Activated CD4-positive, alpha-beta T cell treated with anti-CD3 and anti-CD28 coated beads for 36 hours (primary cell): ENCODE measurements around the gene LCNL1. TPM values are rescaled to one million over a fixed set of nuclear protein-coding genes. Genes with fewer than 3 reads are reported as not detected.

Experiments used
- ATAC-seq: fragments of 200-7000 bp; cut with Tn5 transposase; one replicate; pipeline ENCODE4 v1.10.0; 2021; ENCODE audit warnings: mild to moderate bottlenecking, moderate library complexity
- CTCF ChIA-PET: fragments of 350-600 bp; sonication (Branson Sonifier 250); formaldehyde crosslinking; loops from one replicate; lab custom pipeline; 2021; ENCODE audit warnings: antibody characterized with exemption; lab: Charles Lee
- POLR2A ChIA-PET: fragments of 350-600 bp; sonication (Branson Sonifier 250); formaldehyde crosslinking; loops from one replicate; lab custom pipeline; 2021; ENCODE audit warnings: antibody characterized with exemption, inconsistent platforms; lab: Charles Lee
- DNase-seq: peaks from one replicate; pipeline ENCODE4 v3.0.0-alpha.2; 2020
- H3K27ac Mint-ChIP-seq: one replicate; pipeline ENCODE4 v1.8.0; 2021; ENCODE audit warnings: mixed read lengths
- H3K27me3 Mint-ChIP-seq: one replicate; pipeline ENCODE4 v1.8.0; 2021; ENCODE audit warnings: mixed read lengths
- H3K36me3 Mint-ChIP-seq: one replicate; pipeline ENCODE4 v1.8.0; 2021; ENCODE audit warnings: low read depth, mixed read lengths
- H3K4me1 Mint-ChIP-seq: one replicate; pipeline ENCODE4 v1.8.0; 2021; ENCODE audit warnings: mixed read lengths
- H3K4me3 Mint-ChIP-seq: one replicate; pipeline ENCODE4 v1.8.0; 2021; ENCODE audit warnings: mild to moderate bottlenecking, moderate library complexity, mixed read lengths
- H3K9me3 Mint-ChIP-seq: one replicate; pipeline ENCODE4 v1.8.0; 2021; ENCODE audit warnings: low read depth, mixed read lengths
- intact Hi-C, 2 experiments: fragments of 100-400 bp; cut with DNase I in 1 of 2; cut with micrococcal nuclease in 1 of 2; formaldehyde crosslinking; loops; one replicate each; pipeline versions ENCODE4 v1.14.2 to v1.15.1; 2022 to 2024; cut with DNase I, micrococcal nuclease
- total RNA-seq, 2 experiments: library from RNA; stranded (reverse); gene quantifications; one replicate each; pipeline ENCODE4 v1.2.3, GENCODE V29; 2021

The LCNL1 gene
- not detected for total RNA-seq

DNA sequence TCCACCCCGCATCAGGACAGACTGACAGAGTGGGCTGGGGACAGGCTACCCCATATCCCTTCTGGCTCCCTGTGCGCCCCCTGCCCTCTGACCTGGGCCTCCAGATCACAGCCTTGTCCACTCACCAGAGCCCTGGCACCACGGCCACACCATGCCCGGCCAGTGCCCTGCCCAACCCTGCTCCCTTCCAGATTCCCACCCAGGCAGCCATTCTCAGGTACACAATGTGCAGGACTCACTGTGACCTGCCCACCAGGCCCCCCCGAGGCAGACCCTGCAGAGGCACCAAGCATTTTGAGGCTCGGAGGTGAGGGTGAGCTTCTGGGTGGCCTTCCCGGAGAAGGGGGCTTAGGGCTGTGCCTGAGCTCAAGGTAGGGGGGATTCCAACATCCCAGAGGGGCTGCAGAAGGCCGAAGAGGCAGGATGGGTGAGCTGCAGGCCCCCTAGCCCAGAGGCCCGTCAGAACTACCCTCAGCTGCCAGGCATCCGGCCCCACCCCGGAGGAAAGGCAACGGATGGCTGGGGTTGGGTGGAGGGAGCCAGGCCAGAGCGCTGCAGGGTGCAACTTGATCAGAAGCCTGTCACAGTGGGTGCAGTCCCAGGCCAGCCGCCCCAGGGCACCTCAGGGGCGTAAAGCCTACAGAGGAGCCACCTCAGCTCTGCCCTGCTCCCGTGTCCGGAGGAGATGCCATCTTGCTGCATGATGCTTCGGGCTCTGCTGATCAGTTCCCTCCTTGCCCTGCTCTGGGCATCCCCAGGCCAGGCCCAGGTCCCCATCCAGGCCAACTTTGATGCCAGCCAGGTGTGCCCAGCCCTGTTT is at the start of gene LCNL1:
TSS of gene LCNL1 (plus strand) at position 762 of the 820 bp plus-strand sequence. CDS start 594 bp downstream, outside the sequence.
- ChIA-PET POLR2A (no interaction called here), CTCF (interaction anchor here (0.5 to 1.2 kb wide), 3 partner anchors 47 to 194 kb away, joined by 3 read pairs; no protein-coding TSS in a partner anchor)

DNA sequence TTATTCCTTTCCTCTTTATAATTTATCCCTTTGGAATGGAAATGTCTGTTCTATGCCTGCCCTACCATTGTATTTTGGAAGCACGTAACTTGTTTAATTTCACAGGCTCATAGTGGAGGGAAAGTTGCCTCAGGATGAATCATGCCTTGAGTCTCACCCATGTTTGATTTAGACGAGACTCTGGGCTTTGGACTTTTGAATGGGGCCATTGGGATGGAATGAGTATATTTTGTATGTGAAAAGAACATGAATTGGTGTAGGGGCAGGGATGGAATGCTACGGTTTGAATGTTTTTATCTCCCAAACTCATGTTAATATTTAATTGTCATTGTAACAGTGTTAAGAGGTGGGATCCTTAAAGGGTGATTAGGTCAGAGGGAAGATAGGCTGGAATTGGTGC is 48.5 kb upstream of the LCNL1 start:
- no peaks in the 10 kb centered on the region for H3K27me3 Mint-ChIP-seq
- H3K4me3 Mint-ChIP-seq = no peak overlapping the region
- H3K4me1 Mint-ChIP-seq = peaks cover 17% of the 10 kb centered on the region
- ATAC-seq (no peak), DNase-seq (no peak)
- ChIA-PET CTCF (no interaction called here), POLR2A (no interaction called here)
- intact Hi-C loops = no loop called here
- peaks cover 25% of the 10 kb centered on the region for H3K36me3 Mint-ChIP-seq
- no peak overlapping the region for H3K27ac Mint-ChIP-seq
- no peaks in the 10 kb centered on the region for H3K9me3 Mint-ChIP-seq

More for the DNA sequence above, at the start of gene LCNL1:
- peaks cover 10% of the 10 kb centered on the region for H3K27me3 Mint-ChIP-seq
- no peak within 1 kb of the TSS for H3K4me3 Mint-ChIP-seq
- DNase-seq (no peak), ATAC-seq (no peak)
- no peaks in the 10 kb centered on the region for H3K4me1 Mint-ChIP-seq
- intact Hi-C loops = no loop called here
- no peak within 1 kb of the TSS for H3K27ac Mint-ChIP-seq
- H3K36me3 Mint-ChIP-seq = no peaks in the 10 kb centered on the region
- H3K9me3 Mint-ChIP-seq = no peaks in the 10 kb centered on the region

DNA sequence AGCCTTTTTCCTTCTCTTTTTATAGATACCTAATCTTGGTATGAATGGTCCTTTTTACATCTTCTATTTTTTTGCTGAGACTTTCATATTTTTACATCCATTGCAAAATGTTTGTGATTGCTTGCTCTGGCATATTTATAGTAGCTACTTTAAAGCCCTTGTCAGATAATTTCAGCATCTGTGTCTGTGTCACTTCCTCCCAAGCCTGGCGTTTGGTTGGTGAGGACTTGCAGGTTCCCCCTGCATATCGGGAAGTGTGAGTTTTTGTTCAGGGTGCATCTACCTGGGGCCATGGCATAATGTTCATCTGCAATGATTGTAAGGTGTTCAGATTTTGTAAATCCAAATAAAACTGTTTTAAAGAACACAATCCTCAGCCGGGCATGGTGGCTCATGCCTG is 47.1 kb upstream of the LCNL1 start:
- intact Hi-C loops = no loop called here
- H3K4me1 Mint-ChIP-seq = peaks cover 17% of the 10 kb centered on the region
- POLR2A ChIA-PET = no interaction called here
- DNase-seq (no peak), ATAC-seq (no peak)
- no peaks in the 10 kb centered on the region for H3K27me3 Mint-ChIP-seq
- CTCF ChIA-PET = interaction anchor here (0.5 kb wide), 1 partner anchor 150 kb away, joined by 3 read pairs; no protein-coding TSS in a partner anchor
- H3K4me3 Mint-ChIP-seq = no peak overlapping the region
- H3K9me3 Mint-ChIP-seq = no peaks in the 10 kb centered on the region
- H3K36me3 Mint-ChIP-seq = peaks cover 25% of the 10 kb centered on the region
- H3K27ac Mint-ChIP-seq = no peak overlapping the region

DNA sequence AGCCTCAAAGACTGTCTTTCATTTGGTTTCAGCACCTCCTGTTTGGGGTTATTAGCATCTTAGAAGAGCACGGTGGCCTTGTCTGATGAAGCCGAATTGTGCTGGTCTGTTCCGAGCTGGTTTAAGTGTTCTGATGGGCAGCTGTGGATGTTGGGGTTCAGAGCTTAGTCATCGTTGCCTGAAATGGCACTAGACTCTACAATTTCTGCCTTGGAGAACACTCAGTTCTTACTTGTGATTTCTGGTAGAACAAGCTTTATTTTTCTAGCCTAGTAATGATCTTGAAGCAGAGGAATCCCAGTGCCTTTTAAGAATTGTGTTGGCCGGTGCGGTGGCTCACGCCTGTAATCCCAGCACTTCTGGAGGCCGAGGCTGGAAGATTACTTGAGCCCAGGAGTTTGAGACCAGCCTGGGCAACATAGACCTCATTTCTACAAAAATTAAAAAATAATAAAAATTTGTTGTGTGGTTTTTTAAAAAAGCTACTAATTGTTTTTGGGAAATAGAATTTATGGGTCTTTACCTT is 46.1 kb upstream of the LCNL1 start:
- H3K4me1 Mint-ChIP-seq = peaks cover 12% of the 10 kb centered on the region
- H3K36me3 Mint-ChIP-seq = peaks cover 31% of the 10 kb centered on the region
- H3K4me3 Mint-ChIP-seq = no peak overlapping the region

DNA sequence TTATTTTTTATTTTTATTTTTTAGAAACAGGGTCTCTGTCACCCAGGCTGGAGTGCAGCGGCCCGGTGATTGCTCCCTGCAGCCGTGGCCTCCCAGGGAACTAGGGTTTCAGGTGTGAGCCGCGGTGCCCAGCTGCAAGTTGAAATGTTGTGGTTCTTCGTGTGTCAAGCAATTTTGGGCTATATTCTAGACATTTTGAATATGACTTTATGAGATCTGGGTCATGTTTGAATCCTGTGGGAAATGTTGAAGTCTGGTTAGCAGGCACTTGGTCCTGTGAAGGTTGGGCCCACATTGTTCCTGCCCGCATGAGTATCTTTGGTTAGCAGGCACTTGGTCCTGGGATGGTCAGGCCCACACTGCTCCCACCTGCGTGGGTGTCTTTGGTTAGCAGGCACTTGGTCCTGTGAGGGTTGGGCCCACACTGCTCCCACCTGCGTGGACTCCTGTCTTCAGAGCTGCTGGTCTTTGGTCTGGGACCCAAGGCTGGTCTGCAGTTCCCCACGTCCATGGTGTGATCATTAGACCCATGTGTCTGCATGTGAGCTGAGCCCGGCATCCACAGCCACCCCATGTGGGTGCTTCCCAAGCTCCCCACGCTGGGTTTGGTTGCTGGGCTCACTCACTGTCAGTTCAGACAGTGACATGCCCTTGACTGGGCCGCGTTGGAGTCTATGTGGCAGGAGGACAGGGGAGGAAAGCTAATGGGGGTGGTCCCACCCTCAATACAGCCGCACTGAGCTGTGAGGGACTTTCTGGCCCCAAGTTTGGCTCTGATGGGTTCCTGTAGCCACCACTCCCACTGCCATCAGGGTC is 45.4 kb upstream of the LCNL1 start:
- DNase-seq = no peak
- intact Hi-C loops = no loop called here
- peaks cover 5% of the 10 kb centered on the region for H3K4me1 Mint-ChIP-seq
- POLR2A ChIA-PET = no interaction called here
- CTCF ChIA-PET = no interaction called here
- no peak for ATAC-seq
- H3K9me3 Mint-ChIP-seq = no peaks in the 10 kb centered on the region
- no peak overlapping the region for H3K4me3 Mint-ChIP-seq
- H3K27ac Mint-ChIP-seq = no peak overlapping the region
- no peaks in the 10 kb centered on the region for H3K27me3 Mint-ChIP-seq
- H3K36me3 Mint-ChIP-seq = peaks cover 32% of the 10 kb centered on the region

More for the DNA sequence above, 46.1 kb upstream of the LCNL1 start:
- no peak for DNase-seq
- Mint-ChIP-seq H3K27me3 (no peaks in the 10 kb centered on the region), H3K27ac (peak overlapping the region; percentile 24), H3K9me3 (no peaks in the 10 kb centered on the region)
- ChIA-PET POLR2A (no interaction called here), CTCF (interaction anchor here (0.6 to 0.7 kb wide), 2 partner anchors 120 to 129 kb away, joined by 3 read pairs; no protein-coding TSS in a partner anchor)
- no peak for ATAC-seq
- intact Hi-C loops = no loop called here

DNA sequence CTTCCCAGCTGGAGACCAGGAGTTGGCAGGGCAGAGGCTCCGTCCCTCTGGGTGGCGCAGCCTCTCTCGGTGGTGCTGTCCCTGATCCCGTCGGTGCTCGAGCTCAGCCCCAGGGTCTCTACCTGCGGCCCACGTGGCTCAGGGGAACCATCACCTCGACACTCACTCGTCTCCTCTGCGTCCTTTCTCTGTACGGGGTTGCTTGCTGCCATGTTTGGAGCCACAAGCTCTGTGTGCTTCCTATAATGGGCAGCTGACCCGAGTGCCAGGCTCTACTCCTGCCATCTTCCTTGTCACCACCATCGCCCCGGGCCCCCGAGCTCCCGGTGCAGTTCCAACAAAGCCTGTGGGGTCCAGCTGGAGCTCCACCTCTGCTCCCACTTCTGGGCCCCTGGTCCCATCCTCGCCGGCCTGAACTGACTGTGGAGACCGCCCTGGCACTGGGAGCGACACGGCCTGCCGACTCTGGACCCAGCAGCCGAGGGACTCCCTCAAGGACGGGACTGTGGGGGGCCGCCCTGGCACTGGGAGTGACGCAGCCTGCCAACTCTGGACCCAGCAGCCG is 43.3 kb upstream of the LCNL1 start:
- POLR2A ChIA-PET = no interaction called here
- intact Hi-C loops = no loop called here
- CTCF ChIA-PET = interaction anchor here (0.7 to 0.8 kb wide), 2 partner anchors 96 to 137 kb away, joined by 3 read pairs; no protein-coding TSS in a partner anchor
- peaks cover 37% of the 10 kb centered on the region for H3K36me3 Mint-ChIP-seq
- no peaks in the 10 kb centered on the region for H3K27me3 Mint-ChIP-seq
- DNase-seq = no peak
- peaks cover 4% of the 10 kb centered on the region for H3K4me1 Mint-ChIP-seq
- no peak overlapping the region for H3K4me3 Mint-ChIP-seq
- ATAC-seq = no peak
- no peak overlapping the region for H3K27ac Mint-ChIP-seq
- H3K9me3 Mint-ChIP-seq = no peaks in the 10 kb centered on the region

DNA sequence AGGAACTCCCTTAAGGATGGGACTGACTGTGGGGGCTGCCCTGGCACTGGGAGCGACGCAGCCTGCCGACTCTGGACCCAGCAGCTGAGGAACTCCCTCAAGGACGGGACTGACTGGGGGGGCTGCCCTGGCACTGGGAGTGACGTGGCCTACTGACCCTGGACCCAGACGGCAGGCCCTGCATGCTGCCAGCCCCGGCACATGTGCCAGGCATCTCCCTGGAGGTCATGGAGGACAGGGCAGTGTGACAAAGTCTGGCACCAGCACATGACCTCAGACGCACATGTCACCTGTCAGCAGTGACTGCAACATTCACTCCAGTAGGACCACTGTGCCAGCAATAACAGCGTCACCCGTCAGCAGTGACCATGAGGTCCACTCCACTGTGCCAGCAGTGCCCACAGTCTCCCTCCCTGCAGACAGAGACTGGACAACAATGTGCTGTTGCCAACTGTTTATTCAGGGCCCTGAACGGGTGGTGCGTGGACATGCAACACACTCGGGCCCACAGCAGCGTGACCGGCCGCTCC is 42.7 kb upstream of the LCNL1 start:
- POLR2A ChIA-PET = no interaction called here
- CTCF ChIA-PET = no interaction called here
- no peaks in the 10 kb centered on the region for H3K9me3 Mint-ChIP-seq
- H3K27me3 Mint-ChIP-seq = no peaks in the 10 kb centered on the region
- H3K36me3 Mint-ChIP-seq = peaks cover 37% of the 10 kb centered on the region
- H3K4me3 Mint-ChIP-seq = no peak overlapping the region
- peaks cover 8% of the 10 kb centered on the region for H3K4me1 Mint-ChIP-seq
- H3K27ac Mint-ChIP-seq = no peak overlapping the region
- DNase-seq (no peak), ATAC-seq (no peak)
- intact Hi-C loops = loop anchor here in 1 of 2 experiments (5.0 kb wide), 2 partner anchors 38 to 93 kb away; partner anchors contain the start of gene PHPT1

DNA sequence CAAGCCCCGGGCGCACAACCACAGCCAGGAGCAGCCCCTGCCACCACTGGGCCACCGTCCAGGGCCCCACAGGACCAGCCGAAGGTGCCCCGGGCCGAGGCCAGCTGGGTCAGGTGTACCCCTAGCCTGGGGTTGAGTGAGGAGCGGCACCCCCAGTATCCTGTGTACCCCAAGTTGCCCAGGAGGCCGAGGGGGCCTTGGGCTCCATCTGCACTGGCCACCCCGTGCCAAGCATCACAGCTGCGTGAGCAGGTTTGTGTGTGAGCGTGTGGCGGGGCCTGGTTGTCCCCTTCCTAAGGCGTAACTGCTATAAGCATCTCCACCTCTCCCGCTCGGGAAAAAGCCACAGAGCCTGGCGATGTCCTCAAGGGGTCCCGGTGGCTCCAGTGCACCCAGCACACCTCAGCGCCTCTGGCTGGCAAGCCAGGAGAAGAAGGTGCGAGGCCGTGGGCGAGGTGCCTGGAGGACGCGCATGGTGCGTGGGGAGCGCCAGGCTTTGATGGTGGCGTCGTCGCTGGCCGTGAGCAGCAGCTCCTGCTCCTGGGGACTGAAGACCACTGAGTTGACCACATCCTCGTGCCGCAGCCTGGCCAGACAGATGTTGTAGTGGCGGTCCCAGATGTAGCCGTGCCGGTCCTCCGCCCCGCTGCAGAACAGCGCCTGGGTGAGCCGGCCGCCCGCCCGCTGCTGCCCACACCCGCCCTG is 42.1 kb upstream of the LCNL1 start:
- peaks cover 9% of the 10 kb centered on the region for H3K4me1 Mint-ChIP-seq
- ATAC-seq (no peak), DNase-seq (no peak)
- intact Hi-C loops = loop anchor here in 1 of 2 experiments (5.0 kb wide), 2 partner anchors 38 to 93 kb away; partner anchors contain the start of gene PHPT1
- H3K27ac Mint-ChIP-seq = no peak overlapping the region
- ChIA-PET POLR2A (no interaction called here), CTCF (no interaction called here)
- H3K36me3 Mint-ChIP-seq = peaks cover 37% of the 10 kb centered on the region
- no peak overlapping the region for H3K4me3 Mint-ChIP-seq
- no peaks in the 10 kb centered on the region for H3K27me3 Mint-ChIP-seq
- no peaks in the 10 kb centered on the region for H3K9me3 Mint-ChIP-seq

DNA sequence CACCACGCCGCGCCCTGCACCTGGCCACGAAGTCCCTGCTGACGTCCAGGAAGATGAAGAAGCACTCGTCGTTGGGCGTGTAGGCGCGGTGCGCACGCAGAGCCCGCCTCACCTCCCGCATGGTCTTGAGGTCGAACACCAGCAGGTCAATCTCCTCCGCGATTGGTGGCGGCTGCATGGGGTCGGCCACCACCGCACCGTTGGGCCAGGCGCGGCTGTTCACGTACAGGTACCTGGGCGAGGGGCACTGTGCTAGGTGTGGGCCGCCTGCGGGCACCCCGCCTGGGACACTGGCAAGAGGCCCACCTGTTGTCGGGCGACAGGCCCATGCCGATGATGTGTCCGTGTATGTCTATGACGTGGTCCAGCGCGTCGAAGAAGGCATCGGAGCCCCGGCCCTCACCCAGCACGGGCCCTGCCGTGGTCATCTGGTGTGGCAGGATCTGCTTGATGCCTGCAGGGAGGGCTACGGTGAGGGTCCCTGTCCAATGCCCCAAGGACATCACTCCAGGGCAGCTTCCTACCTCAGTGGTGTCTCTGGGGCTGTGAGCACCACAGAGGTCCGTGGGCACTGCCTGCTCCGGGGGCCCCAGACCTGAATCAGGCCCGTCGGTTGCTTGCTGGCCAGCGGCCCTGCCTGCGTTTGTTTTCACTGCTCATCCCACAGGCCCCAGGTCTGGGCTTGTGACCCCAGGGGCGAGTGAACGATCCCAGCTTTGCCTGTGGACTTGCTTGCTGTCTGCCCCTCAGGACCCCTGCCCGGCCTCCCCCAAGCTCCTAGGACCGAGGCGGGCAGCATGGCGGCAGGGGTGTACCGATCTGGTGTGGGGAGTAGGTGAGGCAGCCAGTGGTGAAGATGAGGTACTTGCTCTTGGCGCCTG is 41.3 kb upstream of the LCNL1 start:
- ChIA-PET CTCF (no interaction called here), POLR2A (no interaction called here)
- peaks cover 34% of the 10 kb centered on the region for H3K36me3 Mint-ChIP-seq
- H3K27ac Mint-ChIP-seq = no peak overlapping the region
- intact Hi-C loops = loop anchor here in 1 of 2 experiments (5.0 kb wide), 2 partner anchors 39 to 94 kb away; partner anchors contain the start of gene PHPT1
- H3K9me3 Mint-ChIP-seq = no peaks in the 10 kb centered on the region
- peaks cover 9% of the 10 kb centered on the region for H3K4me1 Mint-ChIP-seq
- DNase-seq (no peak), ATAC-seq (no peak)
- no peak overlapping the region for H3K4me3 Mint-ChIP-seq
- H3K27me3 Mint-ChIP-seq = no peaks in the 10 kb centered on the region
